GM18861 (cell line): ENCODE results near the gene CALML4.
"Not testable (repeated sequence)": the region's sequence is repeated elsewhere in the genome, so short reads cannot be mapped to it uniquely, and the experiment has no call there.

Source experiments
- ATAC-seq: cut with Tn5 transposase; IDR thresholded peaks from one replicate; pipeline ENCODE4 v1.9.1; 2021; ENCODE audit not compliant: unreplicated experiment

CALML4 gene

GRCh38 chr15:68208636-68209240 is 3.6 kb upstream of the CALML4 start:
- no peak for ATAC-seq

GRCh38 chr15:68208136-68208535 is 3.0 kb upstream of the CALML4 start:
- no peak for ATAC-seq

GRCh38 chr15:68207176-68207935 is 2.2 kb upstream of the CALML4 start:
- ATAC-seq, result no peak

- no peak for ATAC-seq
These were observed 1.6 kb upstream of the CALML4 start for GRCh38 chr15:68206711-68207151.

GRCh38 chr15:68205954-68206539 is 915 bp upstream of the CALML4 start:
- ATAC-seq, result no peak

- no peak for ATAC-seq
These were observed 419 bp upstream of the CALML4 start for GRCh38 chr15:68205558-68205944.

GRCh38 chr15:68204361-68204760 is 771 bp downstream of the CALML4 start:
- ATAC-seq, result no peak

GRCh38 chr15:68203956-68204355 is 1.2 kb downstream of the CALML4 start:
- ATAC-seq, result no peak

GRCh38 chr15:68203486-68203885 is 1.6 kb downstream of the CALML4 start:
- no peak for ATAC-seq

- not testable (repeated sequence) for ATAC-seq
These were observed 2.1 kb downstream of the CALML4 start for GRCh38 chr15:68202994-68203393.

- no peak for ATAC-seq
These were observed 3.3 kb downstream of the CALML4 start for GRCh38 chr15:68201879-68202261.

- no peak for ATAC-seq
These were observed 3.8 kb downstream of the CALML4 start for GRCh38 chr15:68201153-68201878.

GRCh38 chr15:68200016-68200861 is 4.9 kb downstream of the CALML4 start:
- no peak for ATAC-seq

- ATAC-seq, result no peak
These were observed 5.8 kb downstream of the CALML4 start for GRCh38 chr15:68199340-68199739.

- ATAC-seq, result no peak
These were observed 7.3 kb downstream of the CALML4 start for GRCh38 chr15:68197661-68198437.

GRCh38 chr15:68197170-68197492 is 8.0 kb downstream of the CALML4 start:
- no peak for ATAC-seq

GRCh38 chr15:68196445-68197169 is 8.5 kb downstream of the CALML4 start:
- ATAC-seq, result no peak

GRCh38 chr15:68195336-68196112 is 9.6 kb downstream of the CALML4 start:
- ATAC-seq, result no peak
